Naive B cell (primary cell): ENCODE measurements around the gene EVL. TPM values are rescaled to one million over a fixed set of nuclear protein-coding genes. Genes with fewer than 3 reads are reported as not detected.
A peak's percentile ranks its signal among the peaks of the same experiment; 100 is the strongest.

Source experiments
- ATAC-seq, 2 donors: fragments of 150-1000 bp; cut with Tn5 transposase; 2 replicates each; pipeline ENCODE4 v1.10.0; 2021; ENCODE audit warnings: low read depth in 2 of 2, mild to moderate bottlenecking in 2 of 2, moderate library complexity in 2 of 2
- DNase-seq: peaks from one replicate; pipeline ENCODE4 v3.0.0; 2022
- H3K27ac Mint-ChIP-seq, 6 donors: one replicate each; pipeline ENCODE4 v1.8.0; 2020 to 2022; ENCODE audit warnings: mild to moderate bottlenecking in 6 of 6, mixed read lengths in 6 of 6, moderate library complexity in 5 of 6, inconsistent platforms in 2 of 6
- H3K27me3 Mint-ChIP-seq, 3 donors: one replicate each; pipeline ENCODE4 v1.8.0; 2021 to 2022; ENCODE audit warnings: mixed read lengths in 3 of 3, mild to moderate bottlenecking in 1 of 3
- H3K36me3 Mint-ChIP-seq, 2 donors: one replicate each; pipeline ENCODE4 v1.8.0; 2020 to 2022; ENCODE audit warnings: mixed read lengths in 2 of 2, inconsistent platforms in 1 of 2, mild to moderate bottlenecking in 1 of 2
- H3K4me1 Mint-ChIP-seq, 3 donors: one replicate each; pipeline ENCODE4 v1.8.0; 2020 to 2022; ENCODE audit warnings: mixed read lengths in 3 of 3, inconsistent platforms in 1 of 3, mild to moderate bottlenecking in 1 of 3, moderate library complexity in 1 of 3
- H3K4me3 Mint-ChIP-seq, 8 donors: one replicate each; pipeline ENCODE4 v1.8.0; 2020 to 2022; ENCODE audit warnings: mild to moderate bottlenecking in 8 of 8, mixed read lengths in 8 of 8, moderate library complexity in 8 of 8, inconsistent platforms in 2 of 8
- H3K9me3 Mint-ChIP-seq, 7 donors: one replicate each; pipeline ENCODE4 v1.8.0; 2020 to 2022; ENCODE audit warnings: mixed read lengths in 7 of 7, mild to moderate bottlenecking in 5 of 7, inconsistent platforms in 2 of 7, moderate library complexity in 1 of 7
- polyA plus RNA-seq, 6 donors: library from polyadenylated mRNA; unstranded; fragments of 300-500 nt; fragmentation: Illumina TruSeq; gene quantifications; one replicate each; pipeline ENCODE4 v1.2.3, GENCODE V29; 2021; ENCODE audit warnings: low read depth in 6 of 6

Gene EVL
- polyA plus RNA-seq, 6 donors from 2014 or later = 76.5 to 135 (median 89.8) TPM

GRCh38 chr14:100127853-100128455, 62.7 kb downstream of the EVL start:
- ATAC-seq (no peak), DNase-seq (no peak)
- Mint-ChIP-seq H3K27me3 (no peaks in the 10 kb centered on the region), H3K27ac (no peak overlapping the region), H3K9me3 (no peaks in the 10 kb centered on the region), H3K4me1 (peaks cover 3 to 7% (median 6%) of the 10 kb centered on the region in 3 donors), H3K36me3 (peaks cover 4 to 31% of the 10 kb centered on the region in 2 donors), H3K4me3 (no peak overlapping the region)

GRCh38 chr14:100128688-100129087, 63.5 kb downstream of the EVL start:
- H3K36me3 Mint-ChIP-seq = peaks cover 4 to 34% of the 10 kb centered on the region in 2 donors
- no peaks in the 10 kb centered on the region for H3K27me3 Mint-ChIP-seq
- no peak overlapping the region for H3K27ac Mint-ChIP-seq
- no peak for ATAC-seq
- H3K4me1 Mint-ChIP-seq = peaks cover 0 to 6% (median 5%) of the 10 kb centered on the region in 3 donors
- DNase-seq = no peak
- H3K4me3 Mint-ChIP-seq = no peak overlapping the region
- no peaks in the 10 kb centered on the region for H3K9me3 Mint-ChIP-seq

DNA sequence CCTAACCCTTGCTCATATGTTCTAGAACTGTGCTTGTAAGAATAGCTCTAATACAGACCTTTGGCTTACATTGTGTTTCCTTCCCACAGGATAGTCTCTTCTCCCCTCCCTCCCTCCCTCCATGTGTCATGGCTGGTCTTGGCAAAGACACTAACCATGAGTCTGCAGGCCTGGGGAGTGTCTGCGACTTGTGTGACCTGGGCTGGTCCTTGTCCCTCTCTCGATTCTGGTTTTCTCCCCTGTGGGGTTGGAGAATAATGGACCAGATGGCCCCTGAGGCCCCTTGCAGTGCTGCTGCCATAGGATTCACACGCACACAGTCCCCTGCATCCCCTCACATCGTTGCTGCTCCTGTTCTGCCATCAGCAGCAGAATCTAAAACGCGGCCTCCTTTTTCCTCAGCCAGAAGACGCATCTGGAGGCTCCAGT, 64.0 kb downstream of the EVL start:
- Mint-ChIP-seq H3K9me3 (no peaks in the 10 kb centered on the region), H3K4me1 (peaks cover 0 to 8% (median 6%) of the 10 kb centered on the region in 3 donors), H3K27ac (peak overlapping the region in 1 of 6 donors; percentile 50), H3K4me3 (peak overlapping the region in 1 of 8 donors; percentile 22), H3K27me3 (no peaks in the 10 kb centered on the region), H3K36me3 (peaks cover 8 to 39% of the 10 kb centered on the region in 2 donors)
- ATAC-seq (no peak), DNase-seq (no peak)

DNA sequence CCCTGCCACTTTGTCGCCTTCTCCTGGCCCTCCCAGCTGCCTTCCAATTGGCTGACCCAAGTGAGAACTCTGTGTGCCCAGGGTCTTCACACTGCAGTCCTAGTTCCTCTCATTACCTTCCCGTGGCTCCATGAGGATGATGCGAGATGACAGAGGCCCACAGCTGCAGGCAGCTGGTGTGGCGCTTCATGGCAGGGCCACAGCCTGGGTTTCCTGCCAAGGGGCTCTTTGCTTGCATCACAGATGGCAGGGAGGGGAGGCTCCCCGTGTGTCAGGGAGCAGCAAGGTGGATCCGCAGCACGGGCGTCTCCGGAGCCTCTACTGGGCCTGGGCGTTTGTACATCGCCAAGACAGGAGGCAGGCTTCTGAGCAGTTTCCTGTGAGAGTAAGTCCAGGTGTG, 65.3 kb downstream of the EVL start:
- Mint-ChIP-seq H3K27me3 (no peaks in the 10 kb centered on the region), H3K4me3 (no peak overlapping the region), H3K4me1 (peaks cover 0 to 3% (median 3%) of the 10 kb centered on the region in 3 donors), H3K9me3 (no peaks in the 10 kb centered on the region), H3K36me3 (peaks cover 5 to 33% of the 10 kb centered on the region in 2 donors), H3K27ac (peak overlapping the region in 3 of 6 donors; percentile 12 to 67 (median 24))
- no peak for ATAC-seq
- DNase-seq = no peak

DNA sequence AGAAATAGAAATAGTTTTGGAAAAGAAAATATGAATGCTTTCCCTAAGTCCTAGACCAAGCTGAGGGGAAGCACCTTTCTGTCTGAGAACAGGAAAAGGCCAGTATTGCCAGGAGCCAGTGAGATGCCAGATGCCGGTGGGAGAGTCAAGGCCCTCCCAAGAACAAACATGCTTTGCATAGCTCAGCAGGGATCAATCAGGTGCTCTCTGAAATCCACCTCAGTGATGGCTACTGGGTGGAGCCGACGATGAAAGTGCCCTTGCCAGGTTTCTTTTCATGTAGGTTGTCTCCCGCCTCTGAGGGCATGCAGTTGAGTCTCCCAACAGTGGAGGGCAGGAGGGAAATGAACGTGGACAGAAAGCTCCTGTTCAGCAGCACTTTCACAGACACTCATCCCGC, 66.0 kb downstream of the EVL start:
- DNase-seq = no peak
- Mint-ChIP-seq H3K27me3 (no peaks in the 10 kb centered on the region), H3K27ac (peak overlapping the region in 3 of 6 donors; percentile 14 to 27 (median 24)), H3K4me3 (no peak overlapping the region), H3K4me1 (peaks cover 0 to 3% (median 3%) of the 10 kb centered on the region in 3 donors), H3K9me3 (no peaks in the 10 kb centered on the region), H3K36me3 (peaks cover 5 to 33% of the 10 kb centered on the region in 2 donors)
- ATAC-seq = no peak

GRCh38 chr14:100132161-100132902, 67.1 kb downstream of the EVL start:
- H3K27me3 Mint-ChIP-seq = no peaks in the 10 kb centered on the region
- H3K27ac Mint-ChIP-seq = peak overlapping the region in 2 of 6 donors; percentile 23 to 69
- H3K4me1 Mint-ChIP-seq = peaks cover 0 to 3% (median 3%) of the 10 kb centered on the region in 3 donors
- ATAC-seq (no peak), DNase-seq (no peak)
- H3K9me3 Mint-ChIP-seq = no peaks in the 10 kb centered on the region
- no peak overlapping the region for H3K4me3 Mint-ChIP-seq
- peaks cover 5 to 31% of the 10 kb centered on the region in 2 donors for H3K36me3 Mint-ChIP-seq

DNA sequence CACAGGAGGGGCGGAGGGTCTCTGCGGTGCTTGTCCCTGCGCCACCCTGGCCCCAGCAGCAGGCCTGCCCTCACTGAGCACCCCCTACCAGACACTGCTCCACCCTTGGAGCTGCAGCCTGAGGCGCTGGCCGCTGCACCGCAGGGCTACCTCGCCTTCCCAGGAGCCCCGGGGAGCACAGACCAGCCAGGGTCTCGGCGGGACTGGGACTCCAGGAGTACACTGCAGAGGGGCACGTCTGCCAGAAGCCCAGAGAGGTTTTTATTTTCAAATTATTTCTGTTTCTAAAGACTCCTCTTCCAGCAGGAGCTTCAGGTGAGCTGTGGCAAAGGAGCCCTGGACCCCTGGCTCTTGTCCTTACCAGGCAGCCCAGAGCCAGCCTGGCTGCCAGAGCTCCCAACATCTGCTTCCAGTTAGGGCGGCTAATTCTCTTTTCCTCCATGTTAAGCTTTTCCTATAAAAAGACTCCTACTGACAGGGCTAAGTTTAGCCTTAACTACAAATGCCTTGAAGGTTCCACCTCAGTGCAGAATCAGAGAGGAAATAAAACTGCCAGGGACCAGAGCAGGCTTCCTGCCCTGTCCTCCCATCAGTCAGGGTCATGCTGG, 67.8 kb downstream of the EVL start:
- Mint-ChIP-seq H3K4me3 (no peak overlapping the region), H3K36me3 (peaks cover 5 to 26% of the 10 kb centered on the region in 2 donors), H3K9me3 (no peaks in the 10 kb centered on the region), H3K27ac (peak overlapping the region in 2 of 6 donors; percentile 61 to 66), H3K27me3 (no peaks in the 10 kb centered on the region), H3K4me1 (peaks cover 0 to 3% (median 3%) of the 10 kb centered on the region in 3 donors)
- no peak for DNase-seq
- ATAC-seq = no peak

GRCh38 chr14:100134586-100134985, 69.4 kb downstream of the EVL start:
- ATAC-seq (no peak), DNase-seq (no peak)
- H3K36me3 Mint-ChIP-seq = peaks cover 5 to 41% of the 10 kb centered on the region in 2 donors
- no peaks in the 10 kb centered on the region for H3K9me3 Mint-ChIP-seq
- no peaks in the 10 kb centered on the region for H3K27me3 Mint-ChIP-seq
- H3K4me3 Mint-ChIP-seq = no peak overlapping the region
- H3K4me1 Mint-ChIP-seq = peaks cover 3 to 7% (median 5%) of the 10 kb centered on the region in 3 donors
- H3K27ac Mint-ChIP-seq = peak overlapping the region in 1 of 6 donors; percentile 42

DNA sequence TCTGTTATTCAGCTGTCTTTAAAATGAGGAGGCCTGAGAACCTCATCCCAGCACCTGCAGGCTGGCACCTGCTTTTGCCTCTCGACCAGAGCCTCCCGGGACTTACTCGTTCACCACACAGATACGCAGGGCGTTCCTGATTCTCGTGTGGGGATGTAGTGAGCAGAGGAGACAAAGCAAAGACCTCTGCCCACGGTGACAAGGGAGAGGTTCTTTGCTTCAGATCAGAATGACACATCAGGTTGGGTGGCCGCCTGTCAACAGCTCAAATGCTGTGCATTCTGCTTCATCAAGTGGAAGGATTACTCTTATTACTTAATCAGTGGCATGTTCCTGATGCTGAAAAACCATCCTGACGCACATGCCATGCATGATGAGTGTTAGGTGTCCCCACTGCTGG, 69.9 kb downstream of the EVL start:
- ATAC-seq = no peak
- H3K4me1 Mint-ChIP-seq = peaks cover 3 to 7% (median 5%) of the 10 kb centered on the region in 3 donors
- no peak overlapping the region for H3K4me3 Mint-ChIP-seq
- no peaks in the 10 kb centered on the region for H3K9me3 Mint-ChIP-seq
- peaks cover 5 to 42% of the 10 kb centered on the region in 2 donors for H3K36me3 Mint-ChIP-seq
- DNase-seq = no peak
- H3K27me3 Mint-ChIP-seq = no peaks in the 10 kb centered on the region
- peak overlapping the region in 1 of 6 donors; percentile 27 for H3K27ac Mint-ChIP-seq

- Mint-ChIP-seq H3K4me1 (peaks cover 3 to 7% (median 5%) of the 10 kb centered on the region in 3 donors), H3K27ac (peak overlapping the region; percentile 14 to 95 (median 54)), H3K9me3 (no peaks in the 10 kb centered on the region), H3K36me3 (peaks cover 5 to 38% of the 10 kb centered on the region in 2 donors), H3K4me3 (no peak overlapping the region), H3K27me3 (no peaks in the 10 kb centered on the region)
- DNase-seq (no peak), ATAC-seq (no peak)
These were observed 70.6 kb downstream of the EVL start for GRCh38 chr14:100135784-100136183.

- no peak for ATAC-seq
- Mint-ChIP-seq H3K4me3 (no peak overlapping the region), H3K27ac (peak overlapping the region in 2 of 6 donors; percentile 62 to 85)
These were observed 72.0 kb downstream of the EVL start for GRCh38 chr14:100137173-100137572.

DNA sequence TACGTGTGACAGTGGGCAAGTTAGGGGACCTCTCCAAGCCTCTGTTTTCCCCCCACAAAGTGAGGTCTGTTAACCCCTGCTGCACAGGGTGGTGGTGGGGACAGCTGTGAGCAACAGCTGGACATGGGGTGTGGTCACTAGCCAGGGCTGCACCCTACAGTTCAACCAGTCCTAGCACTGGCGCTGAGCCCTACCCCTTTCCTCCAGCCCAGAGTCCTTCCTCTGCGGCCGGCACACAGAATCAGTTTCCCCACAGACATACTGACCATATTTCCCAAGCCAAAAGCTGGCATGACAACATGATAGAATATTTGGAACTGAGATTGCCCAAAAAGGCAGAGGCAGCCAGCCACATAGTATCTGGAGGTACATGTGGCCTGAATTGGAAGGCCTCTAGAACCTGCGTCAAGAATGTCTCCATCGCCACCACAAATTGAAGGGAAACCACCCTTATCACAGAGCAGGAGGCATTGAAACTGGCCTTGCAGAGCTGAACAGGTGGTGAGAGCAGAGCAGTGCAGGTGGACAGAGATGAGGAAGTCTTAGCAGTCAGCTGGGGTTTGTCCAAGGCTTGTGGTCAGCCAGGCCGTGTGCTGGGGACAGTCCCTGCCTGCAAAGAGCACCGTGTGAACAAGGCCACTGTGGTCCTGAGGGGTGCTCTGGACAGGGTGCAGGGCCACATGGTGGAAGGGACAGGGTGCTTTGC, 73.0 kb downstream of the EVL start:
- DNase-seq (no peak), ATAC-seq (peak; percentile 35 to 64)
- no peaks in the 10 kb centered on the region for H3K27me3 Mint-ChIP-seq
- no peak overlapping the region for H3K4me3 Mint-ChIP-seq
- H3K9me3 Mint-ChIP-seq = no peaks in the 10 kb centered on the region
- H3K4me1 Mint-ChIP-seq = peaks cover 3 to 7% (median 5%) of the 10 kb centered on the region in 3 donors
- H3K27ac Mint-ChIP-seq = peak overlapping the region in 5 of 6 donors; percentile 10 to 95 (median 44)
- H3K36me3 Mint-ChIP-seq = peaks cover 5 to 27% of the 10 kb centered on the region in 2 donors

More at GRCh38 chr14:100137173-100137572, 72.0 kb downstream of the EVL start:
- no peak for DNase-seq
- H3K4me1 Mint-ChIP-seq = peaks cover 3 to 7% (median 5%) of the 10 kb centered on the region in 3 donors
- peaks cover 5 to 27% of the 10 kb centered on the region in 2 donors for H3K36me3 Mint-ChIP-seq
- H3K27me3 Mint-ChIP-seq = no peaks in the 10 kb centered on the region
- H3K9me3 Mint-ChIP-seq = no peaks in the 10 kb centered on the region

DNA sequence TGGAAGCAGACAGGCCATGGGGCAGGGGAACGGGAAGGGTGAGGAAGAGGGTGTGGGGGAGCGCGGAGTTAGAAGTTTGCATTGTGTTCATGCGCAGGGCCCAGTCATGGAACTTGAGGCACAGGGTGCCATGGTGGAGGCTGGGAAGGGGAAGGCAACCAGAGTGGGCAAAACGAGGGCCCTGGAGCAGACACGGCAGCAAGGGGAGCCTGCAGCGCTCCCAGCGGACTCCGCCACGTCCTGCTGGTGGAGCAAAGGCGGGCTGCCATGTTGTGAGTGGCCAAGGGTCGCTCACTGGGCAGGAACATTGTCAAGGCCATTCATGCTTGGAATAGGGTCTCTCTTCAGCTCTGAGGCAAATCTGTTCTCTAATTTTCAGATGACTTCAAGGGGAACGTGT, 73.7 kb downstream of the EVL start:
- ATAC-seq (no peak), DNase-seq (no peak)
- Mint-ChIP-seq H3K4me1 (peaks cover 0 to 6% (median 5%) of the 10 kb centered on the region in 3 donors), H3K36me3 (peaks cover 3 to 21% of the 10 kb centered on the region in 2 donors), H3K27me3 (no peaks in the 10 kb centered on the region), H3K27ac (peak overlapping the region in 4 of 6 donors; percentile 10 to 65 (median 50)), H3K4me3 (no peak overlapping the region), H3K9me3 (no peaks in the 10 kb centered on the region)
